T1000 (cell line): ENCODE data around the gene EML5.
"Not testable (repeated sequence)": the region's sequence is repeated elsewhere in the genome, so short reads cannot be mapped to it uniquely, and the experiment has no call there.

Source experiments
- DNase-seq: peaks from one replicate; lab custom pipeline; 2025; ENCODE audit warnings: mixed read lengths; lab: John Stamatoyannopoulos, UW

Gene EML5

DNA sequence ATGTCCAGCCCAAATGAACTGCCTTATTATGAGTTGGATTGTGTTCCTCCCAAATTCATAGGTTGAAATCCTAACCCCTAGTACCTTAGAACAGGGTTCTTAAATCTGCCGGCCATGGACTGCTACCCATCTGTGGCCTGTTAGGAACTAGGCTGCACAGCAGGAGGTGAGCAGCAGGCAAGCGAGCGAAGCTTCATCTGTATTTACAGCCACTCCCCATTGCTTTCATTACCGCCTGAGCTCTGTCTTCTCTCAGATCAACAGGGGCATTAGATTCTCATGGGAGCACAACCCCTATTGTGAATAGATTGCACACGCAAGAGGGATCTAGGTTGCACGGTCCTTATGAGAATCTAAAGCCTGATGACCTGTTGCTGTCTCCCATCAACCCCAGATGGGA, 9.8 kb upstream of the EML5 start:
- DNase-seq: no peak

GRCh38 chr14:88799522-88799921, 6.8 kb upstream of the EML5 start:
- no peak for DNase-seq

DNA sequence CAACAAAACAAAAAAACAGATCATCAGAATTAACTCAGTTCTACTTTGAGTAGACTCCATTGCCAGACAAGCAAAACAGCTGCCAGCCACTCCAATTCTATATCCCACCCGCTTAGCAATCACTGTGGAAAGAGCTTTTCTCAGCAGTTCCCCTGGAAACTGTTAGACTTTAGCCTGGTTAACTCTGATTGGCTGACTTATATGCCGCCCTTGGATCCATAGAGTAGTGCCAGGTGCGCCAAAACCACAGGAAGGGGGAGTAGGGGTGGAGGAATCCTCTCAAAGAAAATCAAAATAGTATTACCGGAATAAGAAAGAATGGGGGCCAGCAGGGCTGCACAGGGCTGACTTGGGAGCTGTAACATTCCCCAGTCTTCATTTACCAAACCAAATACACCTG, 5.4 kb upstream of the EML5 start:
- DNase-seq: no peak

- DNase-seq: no peak
Measured at GRCh38 chr14:88793259-88793625, 489 bp upstream of the EML5 start.

GRCh38 chr14:88791629-88792472, 902 bp downstream of the EML5 start:
- no peak for DNase-seq

DNA sequence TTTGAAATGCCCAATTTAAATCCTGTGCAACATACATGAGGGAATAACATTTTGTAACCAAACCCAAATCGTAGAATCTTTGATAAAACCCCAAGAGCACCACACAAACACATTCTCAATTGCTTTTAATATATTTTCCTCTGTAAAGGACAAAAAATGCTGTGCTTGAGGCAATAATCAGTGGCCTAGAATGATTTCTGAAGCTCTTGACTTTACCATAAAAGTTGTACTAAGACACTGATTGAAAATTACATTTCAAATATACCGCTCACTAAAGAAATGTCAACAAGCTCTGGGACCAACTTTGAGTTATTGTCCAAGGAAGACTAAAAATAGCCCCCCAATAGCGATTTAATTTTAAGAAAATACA, 1.5 kb downstream of the EML5 start:
- DNase-seq: no peak

- no peak for DNase-seq
Measured at GRCh38 chr14:88790501-88791251, 2.1 kb downstream of the EML5 start.

DNA sequence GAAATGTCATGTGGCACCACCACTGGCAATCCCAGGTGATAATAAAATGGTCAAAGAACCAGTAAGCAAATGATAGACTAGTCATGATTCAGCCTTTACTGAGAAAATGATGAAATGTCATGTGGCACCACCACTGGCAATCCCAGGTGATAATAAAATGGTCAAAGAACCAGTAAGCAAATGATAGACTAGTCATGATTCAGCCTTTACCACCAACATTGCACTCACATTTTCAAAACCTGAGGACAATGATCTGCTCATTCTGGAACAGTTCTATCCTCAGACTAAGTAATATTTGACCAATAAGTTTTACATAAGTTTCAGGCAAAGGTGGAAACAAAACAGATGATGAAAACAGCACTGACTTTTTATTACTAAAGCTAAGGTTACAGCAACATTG, 3.2 kb downstream of the EML5 start:
- not testable (repeated sequence) for DNase-seq

DNA sequence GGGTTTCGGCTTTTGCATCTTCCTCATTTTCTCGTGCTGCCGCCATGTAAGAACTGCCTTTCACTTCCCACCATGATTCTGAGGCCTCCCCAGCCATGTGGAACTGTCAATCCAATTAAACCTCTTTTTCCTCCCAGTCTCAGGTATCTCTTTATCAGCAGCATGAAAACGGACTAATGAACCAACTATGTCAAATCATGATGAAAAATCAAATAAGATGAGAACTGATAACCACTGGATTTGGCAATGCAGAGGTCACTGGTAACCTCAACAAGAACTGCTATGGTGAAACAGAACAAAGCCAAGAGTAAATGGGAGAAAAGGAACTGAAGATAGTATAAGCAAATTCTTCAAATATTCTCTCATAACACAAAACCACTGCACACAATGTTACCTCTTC, 6.0 kb downstream of the EML5 start:
- DNase-seq: no peak

DNA sequence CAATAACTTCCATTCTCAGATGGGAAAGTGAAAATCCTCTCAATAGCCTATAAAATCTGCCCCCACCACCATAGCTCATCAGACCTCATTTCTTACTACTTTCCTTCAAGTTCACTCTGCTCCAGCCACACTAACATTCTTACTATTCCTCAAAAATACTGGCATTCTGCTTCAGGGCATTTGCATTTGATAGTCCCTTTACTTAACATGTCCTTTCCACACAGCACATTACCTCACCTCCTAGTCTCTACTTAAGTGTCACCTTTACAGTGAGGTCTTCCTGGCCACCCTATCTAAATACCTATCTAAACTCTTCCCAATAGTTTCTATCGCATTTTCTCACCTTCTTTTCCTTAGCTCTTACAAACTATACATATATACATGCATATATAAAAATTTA, 6.8 kb downstream of the EML5 start:
- no peak for DNase-seq

DNA sequence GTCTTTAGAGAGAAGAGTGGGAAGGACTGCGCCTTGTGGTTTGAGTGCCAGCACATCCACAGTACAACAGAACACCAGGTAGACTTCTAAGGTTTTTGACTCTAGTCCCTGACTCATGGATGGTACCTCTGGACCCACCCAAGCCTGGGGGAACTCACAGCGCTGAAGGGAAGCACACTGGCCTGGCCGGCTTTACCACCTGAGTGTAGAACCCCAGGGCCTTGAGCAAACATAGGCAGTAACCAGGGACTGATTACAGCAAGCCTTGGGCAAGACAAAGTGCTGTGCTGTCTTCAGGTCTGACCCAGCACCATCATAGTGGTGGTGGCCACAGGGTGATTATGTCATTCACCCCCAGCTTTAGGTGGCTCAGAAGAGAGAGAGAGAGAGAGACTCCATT, 17.2 kb downstream of the EML5 start:
- DNase-seq: no peak

- DNase-seq: no peak
Measured at GRCh38 chr14:88770736-88771135, 22.0 kb downstream of the EML5 start.

GRCh38 chr14:88765130-88765529, 27.6 kb downstream of the EML5 start:
- DNase-seq: no peak

- no peak for DNase-seq
Measured at GRCh38 chr14:88753873-88754272, 38.9 kb downstream of the EML5 start.

GRCh38 chr14:88750945-88751344, 41.8 kb downstream of the EML5 start:
- DNase-seq: no peak

DNA sequence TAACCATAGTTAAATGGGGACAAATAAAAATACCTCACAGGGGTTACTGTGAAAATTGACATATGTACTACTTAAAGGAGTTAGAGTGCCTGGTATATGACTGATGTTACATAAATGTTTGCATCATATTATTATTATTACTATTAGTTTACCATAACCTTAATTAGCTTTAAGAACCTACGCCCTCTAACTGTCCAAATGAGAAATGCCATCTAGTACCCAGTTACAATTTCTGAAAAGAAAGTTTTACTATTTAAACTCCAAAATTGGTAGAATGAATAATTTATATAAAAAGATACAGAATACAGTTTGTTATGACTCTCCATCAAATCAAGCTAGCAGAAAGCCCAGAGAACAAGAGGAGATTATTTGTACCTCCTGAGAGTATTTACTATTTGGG, 42.3 kb downstream of the EML5 start:
- no peak for DNase-seq

DNA sequence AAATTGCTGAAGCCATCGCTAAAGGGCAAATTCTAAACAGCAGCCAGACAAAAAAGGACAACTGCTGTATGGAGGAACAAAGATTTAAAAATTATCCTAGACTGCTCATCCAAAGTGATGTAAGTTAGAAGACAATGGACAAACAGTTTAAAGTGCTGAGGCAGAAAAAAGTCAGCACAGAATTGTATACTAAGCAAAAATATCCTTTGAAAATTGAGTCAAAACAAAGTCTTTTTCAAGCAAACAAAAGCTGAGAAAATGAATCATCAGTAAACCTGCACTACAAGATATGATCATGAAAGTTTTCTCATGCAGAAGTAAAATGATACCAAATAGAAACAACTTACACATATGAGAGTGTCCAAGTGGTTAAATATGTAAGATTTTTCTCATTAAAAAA, 43.6 kb downstream of the EML5 start:
- DNase-seq: no peak

DNA sequence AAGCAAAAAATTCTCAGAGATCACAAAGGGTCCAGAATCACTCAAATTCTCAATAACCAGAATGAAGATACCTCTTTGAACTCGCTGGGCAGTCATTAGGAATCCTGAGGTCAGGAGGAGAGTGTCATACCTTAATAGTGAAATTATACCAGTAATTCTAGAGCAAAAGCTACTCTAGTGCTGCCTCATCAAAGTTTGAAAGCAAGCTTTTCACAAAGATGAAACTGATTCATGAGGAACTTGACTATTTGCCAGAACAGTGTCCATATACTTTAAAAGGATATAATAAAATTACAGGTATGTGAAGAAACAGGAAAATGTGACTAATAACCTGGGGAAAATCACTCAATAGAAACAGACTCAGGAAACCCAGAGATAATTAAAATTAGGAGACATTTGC, 44.5 kb downstream of the EML5 start:
- no peak for DNase-seq

DNA sequence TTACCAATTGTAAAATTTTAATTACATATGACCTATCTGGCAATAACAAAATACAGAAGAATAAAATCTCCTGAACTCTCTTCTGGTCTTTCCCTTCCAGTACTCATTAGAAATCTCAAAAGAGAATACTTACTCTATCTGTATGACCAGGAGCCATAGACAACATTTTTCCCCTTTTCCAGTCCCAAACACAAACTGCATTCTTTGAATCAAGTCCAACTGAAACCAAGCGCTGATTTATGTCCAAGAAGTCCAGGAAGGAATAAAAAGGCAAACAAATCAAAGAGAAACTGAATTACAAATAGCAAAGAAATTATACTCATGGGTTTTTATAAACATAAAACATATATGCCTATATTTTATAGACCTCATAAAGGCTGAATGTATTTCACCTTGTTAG, 46.7 kb downstream of the EML5 start:
- no peak for DNase-seq

- no peak for DNase-seq
Measured at GRCh38 chr14:88737245-88737644, 55.5 kb downstream of the EML5 start.

DNA sequence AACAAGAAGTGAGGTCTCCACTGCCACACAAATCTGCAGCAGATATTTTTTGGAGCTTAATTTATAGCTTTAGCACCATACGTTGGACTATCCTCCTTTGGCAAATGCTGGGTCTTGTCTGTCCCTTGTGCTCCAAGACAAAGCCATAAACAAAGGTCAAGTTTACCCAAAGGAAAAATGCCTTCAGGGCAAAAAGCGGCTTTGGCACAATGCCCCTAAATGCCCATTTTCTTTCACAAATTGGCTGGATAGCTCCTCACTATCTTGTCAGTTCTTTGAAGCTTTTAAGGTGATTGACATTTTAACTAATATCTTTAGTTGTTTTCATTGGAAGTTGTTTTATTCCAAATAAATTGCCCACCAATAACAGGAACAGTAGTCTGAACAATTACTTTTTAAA, 59.6 kb downstream of the EML5 start:
- no peak for DNase-seq

GRCh38 chr14:88729159-88729558, 63.6 kb downstream of the EML5 start:
- no peak for DNase-seq

GRCh38 chr14:88727057-88727456, 65.7 kb downstream of the EML5 start:
- DNase-seq: no peak

DNA sequence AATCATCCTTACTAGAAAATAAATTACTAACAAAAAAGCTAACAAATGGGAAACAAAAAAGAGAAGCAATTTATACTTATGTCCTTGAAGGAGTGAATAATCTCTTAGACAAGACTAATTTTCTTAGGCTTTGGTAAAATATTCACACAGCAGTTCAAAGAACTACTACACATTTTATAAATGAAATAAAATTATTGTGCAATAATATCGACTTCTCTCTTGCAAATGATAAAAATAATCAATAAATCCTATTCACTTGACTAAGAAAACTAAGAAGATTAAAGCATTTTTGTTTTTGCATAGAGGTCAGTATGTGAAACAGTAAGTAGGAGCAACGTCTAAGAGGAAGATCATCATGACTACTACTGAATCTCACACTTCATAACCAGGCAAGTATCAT, 82.0 kb downstream of the EML5 start:
- DNase-seq: no peak
